Breast epithelium (tissue), 3 donors: ENCODE data around the gene MAL.

Experiments
- POLR2A ChIP-seq: fragments of 450-650 bp; IDR thresholded peaks from one replicate; pipeline ENCODE4 v1.6.1; 2016; ENCODE audit warnings: antibody characterized with exemption, mild to moderate bottlenecking, moderate library complexity
- TF ChIP-seq, protein P1 (sequence below), 3 donors: fragments of 450-650 bp; IDR thresholded peaks; one replicate each; pipeline ENCODE4 v1.5.1; 2016 to 2017; ENCODE audit warnings: antibody characterized with exemption in 3 of 3, mild to moderate bottlenecking in 3 of 3, moderate library complexity in 3 of 3

DNA sequence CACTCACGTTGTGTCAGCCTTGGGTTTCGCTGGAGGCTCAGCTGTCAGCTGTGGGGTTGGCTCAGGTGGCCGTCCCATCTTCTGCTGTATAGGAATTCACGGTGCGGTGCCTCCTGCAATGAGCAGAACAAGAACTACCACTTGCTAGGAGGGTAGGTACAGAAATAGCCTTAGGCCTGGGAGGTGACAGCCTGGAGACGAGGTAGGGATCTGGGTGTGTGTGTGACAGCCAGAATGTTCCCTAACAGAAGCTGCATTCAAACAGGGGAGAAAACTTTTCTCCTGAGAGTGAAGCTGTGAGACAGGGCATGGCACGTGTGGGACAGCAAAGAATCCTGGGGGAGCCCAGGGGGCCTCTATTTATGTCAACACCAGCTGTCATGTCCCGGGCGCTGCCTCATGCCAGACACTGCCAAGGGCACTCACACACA, 8.4 kb upstream of the MAL start:
- TF ChIP-seq, protein P1, sequence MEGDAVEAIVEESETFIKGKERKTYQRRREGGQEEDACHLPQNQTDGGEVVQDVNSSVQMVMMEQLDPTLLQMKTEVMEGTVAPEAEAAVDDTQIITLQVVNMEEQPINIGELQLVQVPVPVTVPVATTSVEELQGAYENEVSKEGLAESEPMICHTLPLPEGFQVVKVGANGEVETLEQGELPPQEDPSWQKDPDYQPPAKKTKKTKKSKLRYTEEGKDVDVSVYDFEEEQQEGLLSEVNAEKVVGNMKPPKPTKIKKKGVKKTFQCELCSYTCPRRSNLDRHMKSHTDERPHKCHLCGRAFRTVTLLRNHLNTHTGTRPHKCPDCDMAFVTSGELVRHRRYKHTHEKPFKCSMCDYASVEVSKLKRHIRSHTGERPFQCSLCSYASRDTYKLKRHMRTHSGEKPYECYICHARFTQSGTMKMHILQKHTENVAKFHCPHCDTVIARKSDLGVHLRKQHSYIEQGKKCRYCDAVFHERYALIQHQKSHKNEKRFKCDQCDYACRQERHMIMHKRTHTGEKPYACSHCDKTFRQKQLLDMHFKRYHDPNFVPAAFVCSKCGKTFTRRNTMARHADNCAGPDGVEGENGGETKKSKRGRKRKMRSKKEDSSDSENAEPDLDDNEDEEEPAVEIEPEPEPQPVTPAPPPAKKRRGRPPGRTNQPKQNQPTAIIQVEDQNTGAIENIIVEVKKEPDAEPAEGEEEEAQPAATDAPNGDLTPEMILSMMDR (IDR thresholded peaks at IDR 0.05), result no peak
- no peak for TF ChIP-seq POLR2A
